ENCODE data around the gene ABCA10.

GRCh38 chr17:69173118-69173517 lies 55.5 kb downstream of the ABCA10 start:
- TF ChIP-seq CTCF (IDR thresholded peaks at IDR 0.05): no peak
- no peak for TF ChIP-seq EZH2 (IDR thresholded peaks at IDR 0.05; ENCODE audit: borderline replicate concordance, insufficient read depth, low read depth, low read length, poor library complexity, severe bottlenecking)
